IPS-20b (cell line): ENCODE data around the gene XYLT1.

Source experiments
- H3K27ac ChIP-seq: one replicate; pipeline ENCODE4 v1.5.1; 2013; ENCODE audit warnings: low read length
- H3K27me3 ChIP-seq: 2 replicates; pipeline ENCODE4 v1.6.1; 2013; ENCODE audit warnings: mild to moderate bottlenecking, low read length, inconsistent platforms; ENCODE audit not compliant: insufficient read depth
- H3K36me3 ChIP-seq: 2 replicates; pipeline ENCODE4 v1.6.1; 2013; ENCODE audit warnings: low read depth, mild to moderate bottlenecking, inconsistent platforms, low read length, moderate library complexity; ENCODE audit not compliant: insufficient read depth
- H3K4me1 ChIP-seq: 2 replicates; pipeline ENCODE4 v1.6.1; 2013; ENCODE audit warnings: mild to moderate bottlenecking, control low read depth, inconsistent platforms, low read length, moderate library complexity; ENCODE audit not compliant: insufficient read depth
- H3K4me3 ChIP-seq: 2 replicates; pipeline ENCODE4 v1.5.1; 2013; ENCODE audit warnings: mild to moderate bottlenecking, low read length, inconsistent platforms
- H3K9ac ChIP-seq: 2 replicates; pipeline ENCODE4 v1.6.1; 2013; ENCODE audit warnings: low read depth, mild to moderate bottlenecking, inconsistent platforms, low read length, moderate library complexity
- H3K9me3 ChIP-seq: 2 replicates; pipeline ENCODE4 v1.6.1; 2013; ENCODE audit warnings: mild to moderate bottlenecking, low read depth, low read length, inconsistent platforms; ENCODE audit not compliant: insufficient read depth

XYLT1 gene

GRCh38 chr16:17231972-17232371, 238.8 kb downstream of the XYLT1 start:
- H3K36me3 ChIP-seq: no peaks in the 10 kb centered on the region
- no peak overlapping the region for H3K27ac ChIP-seq
- no peak overlapping the region for H3K9ac ChIP-seq
- no peaks in the 10 kb centered on the region for H3K9me3 ChIP-seq
- no peak overlapping the region for H3K4me3 ChIP-seq
- H3K27me3 ChIP-seq: no peaks in the 10 kb centered on the region
- no peaks in the 10 kb centered on the region for H3K4me1 ChIP-seq

DNA sequence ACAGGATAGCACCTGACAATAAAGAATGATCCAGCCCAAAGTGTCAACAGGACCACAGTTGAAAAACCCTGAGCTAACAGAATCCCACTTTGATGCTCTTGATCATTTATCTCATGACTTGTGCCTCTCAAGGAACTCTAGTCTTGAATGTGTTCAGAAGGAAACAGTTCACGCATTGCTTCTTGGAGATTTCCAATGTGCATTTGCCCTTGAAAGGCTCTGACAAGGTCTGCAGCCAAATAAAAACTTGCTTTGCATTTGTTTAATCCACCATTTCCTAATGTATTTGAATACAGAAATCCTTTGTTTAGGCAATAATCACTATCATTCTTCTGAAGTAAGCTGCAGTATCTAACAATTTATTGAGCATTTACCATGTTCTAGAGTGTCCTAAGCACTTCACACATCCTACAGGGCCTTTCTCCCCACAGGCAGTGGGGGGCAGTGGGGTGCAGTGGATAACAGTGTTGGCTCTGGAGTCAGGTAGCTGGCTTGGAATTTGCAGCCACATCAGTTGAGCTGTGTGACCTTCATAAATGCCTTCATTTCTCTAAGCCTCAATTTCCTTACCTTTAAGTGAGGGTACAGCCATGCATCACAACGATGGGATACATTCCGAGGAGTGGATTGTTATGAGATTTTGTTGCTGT, 239.7 kb downstream of the XYLT1 start:
- H3K9me3 ChIP-seq: no peaks in the 10 kb centered on the region
- no peaks in the 10 kb centered on the region for H3K27me3 ChIP-seq
- no peak overlapping the region for H3K4me3 ChIP-seq
- H3K36me3 ChIP-seq: no peaks in the 10 kb centered on the region
- no peak overlapping the region for H3K27ac ChIP-seq
- no peaks in the 10 kb centered on the region for H3K4me1 ChIP-seq
- H3K9ac ChIP-seq: no peak overlapping the region

GRCh38 chr16:17229766-17230165, 241.0 kb downstream of the XYLT1 start:
- H3K36me3 ChIP-seq: no peaks in the 10 kb centered on the region
- H3K9me3 ChIP-seq: no peaks in the 10 kb centered on the region
- no peak overlapping the region for H3K4me3 ChIP-seq
- no peak overlapping the region for H3K9ac ChIP-seq
- no peak overlapping the region for H3K27ac ChIP-seq
- H3K27me3 ChIP-seq: no peaks in the 10 kb centered on the region
- no peaks in the 10 kb centered on the region for H3K4me1 ChIP-seq

DNA sequence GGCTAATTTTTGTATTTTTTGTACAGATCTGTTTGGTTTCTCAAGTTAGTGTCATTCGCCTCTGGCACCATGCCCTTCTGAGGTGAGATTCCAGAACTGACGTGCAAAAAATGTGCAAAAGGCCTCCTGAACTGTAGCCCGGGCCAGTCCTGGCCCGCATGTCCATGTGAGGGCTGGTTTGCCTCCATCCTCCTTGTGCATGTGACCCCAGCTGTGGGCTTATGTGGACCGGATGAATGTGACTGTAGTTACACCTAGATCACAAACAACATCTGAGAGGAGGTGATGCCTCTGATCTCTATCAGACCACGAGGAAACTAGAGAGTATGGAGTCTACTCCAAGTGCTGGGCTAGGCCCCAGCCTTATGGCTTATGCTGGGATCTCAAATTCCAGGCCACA, 241.6 kb downstream of the XYLT1 start:
- H3K4me1 ChIP-seq: no peaks in the 10 kb centered on the region
- no peaks in the 10 kb centered on the region for H3K36me3 ChIP-seq
- H3K27ac ChIP-seq: no peak overlapping the region
- H3K27me3 ChIP-seq: no peaks in the 10 kb centered on the region
- H3K4me3 ChIP-seq: no peak overlapping the region
- H3K9me3 ChIP-seq: no peaks in the 10 kb centered on the region
- H3K9ac ChIP-seq: no peak overlapping the region

DNA sequence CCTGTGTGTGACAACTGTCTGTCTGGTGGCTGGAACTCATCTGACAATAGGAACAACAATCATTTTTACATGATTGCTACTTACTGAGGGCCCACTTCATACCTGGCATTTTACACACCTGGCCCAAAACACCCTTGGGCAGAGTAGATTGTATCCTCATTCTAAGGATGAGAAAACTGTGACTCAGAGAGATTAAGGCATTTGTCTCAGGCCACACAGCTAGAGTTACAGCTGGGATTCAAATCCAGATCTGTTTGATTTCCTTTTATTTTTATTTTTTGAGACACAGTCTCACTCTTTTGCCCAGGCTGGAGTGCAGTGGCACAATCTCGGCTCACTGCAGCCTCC, 242.1 kb downstream of the XYLT1 start:
- H3K9me3 ChIP-seq: no peaks in the 10 kb centered on the region
- no peak overlapping the region for H3K9ac ChIP-seq
- H3K27ac ChIP-seq: no peak overlapping the region
- no peaks in the 10 kb centered on the region for H3K36me3 ChIP-seq
- no peaks in the 10 kb centered on the region for H3K4me1 ChIP-seq
- no peaks in the 10 kb centered on the region for H3K27me3 ChIP-seq
- no peak overlapping the region for H3K4me3 ChIP-seq

GRCh38 chr16:17228048-17228707, 242.6 kb downstream of the XYLT1 start:
- no peak overlapping the region for H3K27ac ChIP-seq
- no peak overlapping the region for H3K4me3 ChIP-seq
- no peaks in the 10 kb centered on the region for H3K4me1 ChIP-seq

GRCh38 chr16:17227278-17227677, 243.5 kb downstream of the XYLT1 start:
- Histone ChIP-seq H3K4me3 (no peak overlapping the region), H3K36me3 (no peaks in the 10 kb centered on the region), H3K27me3 (no peaks in the 10 kb centered on the region), H3K27ac (no peak overlapping the region), H3K9me3 (no peaks in the 10 kb centered on the region), H3K9ac (no peak overlapping the region), H3K4me1 (no peaks in the 10 kb centered on the region)

More at GRCh38 chr16:17228048-17228707, 242.6 kb downstream of the XYLT1 start:
- Histone ChIP-seq H3K27me3 (no peaks in the 10 kb centered on the region), H3K36me3 (no peaks in the 10 kb centered on the region), H3K9me3 (no peaks in the 10 kb centered on the region), H3K9ac (no peak overlapping the region)

GRCh38 chr16:17225541-17225940, 245.2 kb downstream of the XYLT1 start:
- Histone ChIP-seq H3K27ac (no peak overlapping the region), H3K4me1 (no peaks in the 10 kb centered on the region), H3K9ac (no peak overlapping the region), H3K9me3 (no peaks in the 10 kb centered on the region), H3K36me3 (no peaks in the 10 kb centered on the region), H3K27me3 (no peaks in the 10 kb centered on the region), H3K4me3 (no peak overlapping the region)

DNA sequence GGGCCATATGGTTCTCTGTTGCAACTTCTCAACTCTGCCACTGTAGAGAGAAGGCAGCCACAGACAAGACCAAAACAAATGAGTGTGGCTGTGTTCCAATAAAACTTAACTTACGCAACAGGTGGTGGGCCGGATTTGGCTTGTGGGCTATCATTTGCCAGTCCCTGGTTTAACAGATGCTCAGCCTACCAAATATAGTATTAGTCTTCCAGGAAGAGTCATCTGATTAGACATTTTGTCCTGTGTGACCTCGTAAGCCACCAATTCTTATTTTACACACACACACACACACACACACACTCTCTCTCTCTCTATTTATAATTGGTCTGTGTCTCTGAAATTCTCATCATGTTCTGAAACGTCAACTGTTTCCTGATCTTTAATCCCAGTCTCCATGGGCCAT, 245.9 kb downstream of the XYLT1 start:
- Histone ChIP-seq H3K9me3 (no peaks in the 10 kb centered on the region), H3K27me3 (no peaks in the 10 kb centered on the region), H3K4me3 (no peak overlapping the region), H3K27ac (no peak overlapping the region), H3K4me1 (no peaks in the 10 kb centered on the region), H3K9ac (no peak overlapping the region), H3K36me3 (no peaks in the 10 kb centered on the region)

GRCh38 chr16:17224350-17224749, 246.4 kb downstream of the XYLT1 start:
- Histone ChIP-seq H3K9ac (no peak overlapping the region), H3K4me1 (no peaks in the 10 kb centered on the region), H3K27ac (no peak overlapping the region), H3K4me3 (no peak overlapping the region), H3K27me3 (no peaks in the 10 kb centered on the region), H3K9me3 (no peaks in the 10 kb centered on the region), H3K36me3 (no peaks in the 10 kb centered on the region)

GRCh38 chr16:17223576-17223975, 247.2 kb downstream of the XYLT1 start:
- Histone ChIP-seq H3K27ac (no peak overlapping the region), H3K27me3 (no peaks in the 10 kb centered on the region), H3K9me3 (no peaks in the 10 kb centered on the region), H3K4me3 (no peak overlapping the region), H3K4me1 (no peaks in the 10 kb centered on the region), H3K36me3 (no peaks in the 10 kb centered on the region), H3K9ac (no peak overlapping the region)

- Histone ChIP-seq H3K4me3 (no peak overlapping the region), H3K9ac (no peak overlapping the region), H3K4me1 (no peaks in the 10 kb centered on the region)
These were observed 247.8 kb downstream of the XYLT1 start for GRCh38 chr16:17222871-17223401.

More at GRCh38 chr16:17222871-17223401, 247.8 kb downstream of the XYLT1 start:
- Histone ChIP-seq H3K27ac (no peak overlapping the region), H3K27me3 (no peaks in the 10 kb centered on the region), H3K36me3 (no peaks in the 10 kb centered on the region), H3K9me3 (no peaks in the 10 kb centered on the region)
